ENCODE data around the gene FBLN1. TPM values are rescaled to one million over a fixed set of nuclear protein-coding genes. Genes with fewer than 3 reads are reported as not detected.
"Not testable (repeated sequence)": the region's sequence is repeated elsewhere in the genome, so short reads cannot be mapped to it uniquely, and the experiment has no call there.

Gene FBLN1
- total and polyA plus RNA-seq, 11 donors = 22.4 to 239 (median 44.7) TPM

DNA sequence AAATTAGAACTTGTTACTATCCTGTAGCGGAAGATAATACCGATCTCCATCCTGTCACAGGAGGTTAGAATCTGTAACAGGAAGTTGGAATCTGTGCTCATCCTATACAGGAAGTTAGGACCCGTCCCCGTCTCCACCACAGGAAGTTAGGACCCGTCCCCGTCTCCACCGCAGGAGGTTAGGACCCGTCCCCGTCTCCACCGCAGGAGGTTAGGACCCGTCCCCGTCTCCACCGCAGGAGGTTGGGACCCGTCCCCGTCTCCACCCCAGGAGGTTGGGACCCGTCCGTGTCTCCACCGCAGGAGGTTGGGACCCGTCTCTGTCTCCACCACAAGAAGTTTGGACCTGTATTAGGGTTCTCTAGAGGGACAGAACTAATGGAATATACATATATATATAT, 52.2 kb downstream of the FBLN1 start:
- Histone ChIP-seq H3K27me3 (peaks cover 0 to 3% (median 0%) of the 10 kb centered on the region in 9 donors), H3K36me3 (peaks cover 0 to 32% (median 0%) of the 10 kb centered on the region in 9 donors), H3K4me3 (no peak overlapping the region), H3K4me1 (peaks cover 0 to 42% (median 30%) of the 10 kb centered on the region in 12 donors), H3K27ac (no peak overlapping the region), H3K9me3 (peaks cover 0 to 10% (median 3%) of the 10 kb centered on the region in 12 donors)
- TF ChIP-seq POLR2A (IDR thresholded peaks at IDR 0.05) = no peak
- TF ChIP-seq, protein P1, sequence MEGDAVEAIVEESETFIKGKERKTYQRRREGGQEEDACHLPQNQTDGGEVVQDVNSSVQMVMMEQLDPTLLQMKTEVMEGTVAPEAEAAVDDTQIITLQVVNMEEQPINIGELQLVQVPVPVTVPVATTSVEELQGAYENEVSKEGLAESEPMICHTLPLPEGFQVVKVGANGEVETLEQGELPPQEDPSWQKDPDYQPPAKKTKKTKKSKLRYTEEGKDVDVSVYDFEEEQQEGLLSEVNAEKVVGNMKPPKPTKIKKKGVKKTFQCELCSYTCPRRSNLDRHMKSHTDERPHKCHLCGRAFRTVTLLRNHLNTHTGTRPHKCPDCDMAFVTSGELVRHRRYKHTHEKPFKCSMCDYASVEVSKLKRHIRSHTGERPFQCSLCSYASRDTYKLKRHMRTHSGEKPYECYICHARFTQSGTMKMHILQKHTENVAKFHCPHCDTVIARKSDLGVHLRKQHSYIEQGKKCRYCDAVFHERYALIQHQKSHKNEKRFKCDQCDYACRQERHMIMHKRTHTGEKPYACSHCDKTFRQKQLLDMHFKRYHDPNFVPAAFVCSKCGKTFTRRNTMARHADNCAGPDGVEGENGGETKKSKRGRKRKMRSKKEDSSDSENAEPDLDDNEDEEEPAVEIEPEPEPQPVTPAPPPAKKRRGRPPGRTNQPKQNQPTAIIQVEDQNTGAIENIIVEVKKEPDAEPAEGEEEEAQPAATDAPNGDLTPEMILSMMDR (IDR thresholded peaks at IDR 0.05) = no peak
- intact Hi-C loops (cut with DNase I) = loop anchor here in 8 of 10 donors (1.0 to 5.0 kb wide), 6 partner anchors 43 to 288 kb away; partner anchors contain the start of gene FBLN1 (in 1 of the 8)
- DNase-seq = no peak
- no peak for ATAC-seq
- 73 to 90% (median 81%) methylated on average over 19 of the region's 19 CpGs for WGBS, 4 donors

DNA sequence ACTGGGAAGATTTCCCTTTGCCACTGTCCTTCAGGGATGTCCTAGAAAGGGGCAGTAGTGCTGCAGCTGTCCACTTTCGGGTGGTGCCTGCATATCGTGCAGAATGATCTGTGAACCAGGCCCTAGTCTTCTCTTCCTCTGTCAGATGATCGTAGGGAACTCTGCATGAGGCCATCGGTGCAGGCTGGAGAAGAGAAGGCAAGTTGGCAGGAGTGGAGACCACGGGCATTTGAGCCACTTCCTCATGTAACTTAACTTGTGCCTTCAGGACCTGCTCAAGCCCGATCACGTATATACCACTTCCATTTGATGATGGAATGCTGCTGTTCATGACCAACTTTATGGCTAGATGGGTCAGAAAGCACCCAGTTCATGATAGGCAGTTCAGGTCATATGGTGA, 55.2 kb downstream of the FBLN1 start:
- Histone ChIP-seq H3K4me1 (peaks cover 0 to 14% (median 10%) of the 10 kb centered on the region in 12 donors), H3K9me3 (peaks cover 0 to 17% (median 7%) of the 10 kb centered on the region in 12 donors), H3K36me3 (peaks cover 0 to 28% (median 0%) of the 10 kb centered on the region in 9 donors)
- H3K4me3 ChIP-seq; H3K27me3 ChIP-seq; intact Hi-C loops (cut with DNase I); H3K27ac ChIP-seq; ATAC-seq; DNase-seq: not testable (repeated sequence)
- WGBS, 4 donors = 81 to 94% (median 85%) methylated on average over 6 to 7 of the region's 7 CpGs

DNA sequence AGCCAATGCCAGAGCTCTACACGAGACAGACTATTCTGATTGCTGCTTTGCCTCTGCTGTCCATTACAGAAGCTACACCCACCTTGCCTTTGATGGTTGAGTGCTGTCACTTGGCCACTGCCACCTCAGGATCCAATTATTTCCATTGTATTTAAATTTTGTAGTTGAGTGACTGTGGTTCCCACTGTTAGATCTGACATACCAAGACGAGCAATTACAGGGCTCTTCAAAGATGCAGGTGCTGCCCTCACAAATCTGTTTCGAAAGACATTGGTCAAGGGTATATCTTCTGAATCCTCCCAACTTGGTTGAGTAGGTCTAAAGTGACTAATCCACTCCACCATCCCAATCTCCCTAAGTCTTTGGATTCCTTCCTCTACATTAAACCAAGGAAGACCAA, 57.4 kb downstream of the FBLN1 start:
- Histone ChIP-seq H3K4me1 (peaks cover 0 to 10% (median 0%) of the 10 kb centered on the region in 12 donors), H3K9me3 (peaks cover 0 to 17% (median 7%) of the 10 kb centered on the region in 12 donors), H3K36me3 (peaks cover 0 to 37% (median 0%) of the 10 kb centered on the region in 9 donors)
- 89 to 96% (median 95%) methylated on average over 3 of the region's 3 CpGs for WGBS, 4 donors
- H3K27me3 ChIP-seq; H3K4me3 ChIP-seq; intact Hi-C loops (cut with DNase I); H3K27ac ChIP-seq; DNase-seq; ATAC-seq: not testable (repeated sequence)

DNA sequence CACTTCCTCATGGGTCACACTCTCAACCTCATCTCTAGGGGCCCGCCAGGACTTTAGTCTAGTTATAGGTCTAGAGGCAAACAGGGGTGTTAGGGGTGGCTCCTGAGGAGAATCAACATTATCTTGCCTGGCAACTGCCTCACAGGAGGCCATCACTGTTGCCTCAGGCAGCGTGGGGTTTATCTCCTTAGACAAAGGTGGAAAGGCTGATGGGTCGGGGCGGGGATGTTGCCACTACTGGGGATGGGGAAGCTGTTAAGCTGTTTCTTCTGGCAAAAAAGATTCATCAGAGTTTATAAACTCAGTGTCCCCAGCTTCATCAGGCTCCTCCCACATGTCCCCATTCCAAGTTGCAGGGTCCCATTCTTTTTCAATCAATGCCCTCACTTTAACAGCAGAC, 58.1 kb downstream of the FBLN1 start:
- Histone ChIP-seq H3K9me3 (peaks cover 0 to 17% (median 7%) of the 10 kb centered on the region in 12 donors), H3K4me1 (peaks cover 0 to 11% (median 0%) of the 10 kb centered on the region in 12 donors), H3K36me3 (peaks cover 0 to 37% (median 0%) of the 10 kb centered on the region in 9 donors)
- DNase-seq; H3K27me3 ChIP-seq; H3K4me3 ChIP-seq; ATAC-seq; intact Hi-C loops (cut with DNase I); H3K27ac ChIP-seq: not testable (repeated sequence)
- 94 to 96% (median 95%) methylated on average over 4 of the region's 4 CpGs for WGBS, 4 donors

DNA sequence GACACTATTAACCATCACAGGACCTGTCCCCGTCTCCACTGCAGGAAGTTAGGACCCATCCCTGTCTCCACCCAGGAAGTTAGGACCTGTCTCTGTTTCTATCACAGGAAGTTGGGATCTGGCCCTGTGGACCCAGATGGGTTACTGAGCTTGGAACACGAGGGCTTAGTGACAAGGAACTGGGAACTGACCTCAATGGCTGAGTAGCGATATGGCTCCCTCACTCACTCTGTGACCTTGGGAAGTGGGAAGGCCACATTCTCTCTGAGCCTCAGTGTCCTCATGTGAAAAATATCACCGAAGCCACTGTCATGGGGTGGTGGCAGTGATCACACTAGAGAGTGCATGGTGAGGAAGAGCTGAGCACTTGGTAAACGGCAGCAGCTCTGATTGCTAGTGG, 59.4 kb downstream of the FBLN1 start:
- no peaks in the 10 kb centered on the region for H3K27me3 ChIP-seq
- H3K9me3 ChIP-seq = peaks cover 0 to 17% (median 7%) of the 10 kb centered on the region in 12 donors
- peaks cover 0 to 11% (median 0%) of the 10 kb centered on the region in 12 donors for H3K4me1 ChIP-seq
- TF ChIP-seq POLR2A (IDR thresholded peaks at IDR 0.05) = no peak
- TF ChIP-seq, protein P1 (IDR thresholded peaks at IDR 0.05) = no peak
- peaks cover 0 to 27% (median 0%) of the 10 kb centered on the region in 9 donors for H3K36me3 ChIP-seq
- no peak overlapping the region for H3K27ac ChIP-seq
- no peak overlapping the region for H3K4me3 ChIP-seq
- ATAC-seq (no peak), DNase-seq (no peak)
- 66 to 86% (median 83%) methylated on average over 4 to 5 of the region's 5 CpGs for WGBS, 4 donors
- intact Hi-C loops (cut with DNase I) = no loop called here
